ENCODE data around the gene ARHGAP6.

The ARHGAP6 gene

GRCh38 chrX:11472381-11472780 lies 193.3 kb downstream of the ARHGAP6 start:
- Histone ChIP-seq H3K36me3 (replicated peaks; ENCODE audit: insufficient read depth, low read length) (no peaks in the 10 kb centered on the region), H3F3A (ENCODE audit: insufficient read depth, low read length) (no peaks in the 10 kb centered on the region), H3K4me1 (ENCODE audit: low read length) (no peaks in the 10 kb centered on the region), H3K27ac (ENCODE audit: low read length) (no peak overlapping the region), H3K4me2 (ENCODE audit: low read depth, low read length) (no peak overlapping the region), H3K9ac (ENCODE audit: low read length) (no peak overlapping the region), H4K20me1 (ENCODE audit: insufficient read depth, low read length) (no peaks in the 10 kb centered on the region), H3K9me3 (replicated peaks; ENCODE audit: insufficient read depth, low read length) (no peaks in the 10 kb centered on the region), H3K27me3 (replicated peaks; ENCODE audit: insufficient read depth, low read length) (no peaks in the 10 kb centered on the region), H2AFZ (ENCODE audit: low read length) (no peak overlapping the region), H3K79me2 (ENCODE audit: low read length) (no peaks in the 10 kb centered on the region), H3K4me3 (ENCODE audit: low read length) (no peak overlapping the region), H3K9me2 (replicated peaks; ENCODE audit: insufficient read depth, low read length) (no peaks in the 10 kb centered on the region)
- no peak for DNase-seq
- TF ChIP-seq EZH2 (optimal IDR thresholded peaks at IDR 0.05; ENCODE audit: low read depth, low read length) (no peak), EZH2phosphoT487 (IDR thresholded peaks at IDR 0.05; ENCODE audit: low read length) (no peak), CTCF (IDR thresholded peaks at IDR 0.05; ENCODE audit: low read length) (no peak)

GRCh38 chrX:11470250-11470974 lies 195.3 kb downstream of the ARHGAP6 start:
- no peak for TF ChIP-seq EZH2 (optimal IDR thresholded peaks at IDR 0.05; ENCODE audit: low read depth, low read length)
- TF ChIP-seq EZH2phosphoT487 (IDR thresholded peaks at IDR 0.05; ENCODE audit: low read length): no peak
- TF ChIP-seq CTCF (IDR thresholded peaks at IDR 0.05; ENCODE audit: low read length): no peak
- Histone ChIP-seq H3K4me2 (ENCODE audit: low read depth, low read length) (no peak overlapping the region), H3K9ac (ENCODE audit: low read length) (no peak overlapping the region), H3K36me3 (replicated peaks; ENCODE audit: insufficient read depth, low read length) (no peaks in the 10 kb centered on the region), H3K27me3 (replicated peaks; ENCODE audit: insufficient read depth, low read length) (no peaks in the 10 kb centered on the region), H3K4me1 (ENCODE audit: low read length) (no peaks in the 10 kb centered on the region), H3F3A (ENCODE audit: insufficient read depth, low read length) (no peaks in the 10 kb centered on the region), H3K9me2 (replicated peaks; ENCODE audit: insufficient read depth, low read length) (no peaks in the 10 kb centered on the region), H3K4me3 (ENCODE audit: low read length) (no peak overlapping the region), H2AFZ (ENCODE audit: low read length) (no peak overlapping the region), H3K9me3 (replicated peaks; ENCODE audit: insufficient read depth, low read length) (no peaks in the 10 kb centered on the region), H3K79me2 (ENCODE audit: low read length) (no peaks in the 10 kb centered on the region), H4K20me1 (ENCODE audit: insufficient read depth, low read length) (no peaks in the 10 kb centered on the region), H3K27ac (ENCODE audit: low read length) (no peak overlapping the region)
- no peak for DNase-seq

- Histone ChIP-seq H3K36me3 (replicated peaks; ENCODE audit: insufficient read depth, low read length) (no peaks in the 10 kb centered on the region), H2AFZ (ENCODE audit: low read length) (no peak overlapping the region), H3K4me1 (ENCODE audit: low read length) (no peaks in the 10 kb centered on the region), H3K9me3 (replicated peaks; ENCODE audit: insufficient read depth, low read length) (no peaks in the 10 kb centered on the region), H3K79me2 (ENCODE audit: low read length) (no peaks in the 10 kb centered on the region), H3K4me3 (ENCODE audit: low read length) (no peak overlapping the region), H3F3A (ENCODE audit: insufficient read depth, low read length) (no peaks in the 10 kb centered on the region), H4K20me1 (ENCODE audit: insufficient read depth, low read length) (no peaks in the 10 kb centered on the region), H3K9ac (ENCODE audit: low read length) (no peak overlapping the region), H3K9me2 (replicated peaks; ENCODE audit: insufficient read depth, low read length) (no peaks in the 10 kb centered on the region), H3K4me2 (ENCODE audit: low read depth, low read length) (no peak overlapping the region), H3K27me3 (replicated peaks; ENCODE audit: insufficient read depth, low read length) (no peaks in the 10 kb centered on the region), H3K27ac (ENCODE audit: low read length) (no peak overlapping the region)
- TF ChIP-seq CTCF (IDR thresholded peaks at IDR 0.05; ENCODE audit: low read length) (no peak), EZH2phosphoT487 (IDR thresholded peaks at IDR 0.05; ENCODE audit: low read length) (no peak), EZH2 (optimal IDR thresholded peaks at IDR 0.05; ENCODE audit: low read depth, low read length) (no peak)
- no peak for DNase-seq
Measured at GRCh38 chrX:11465648-11466411, 199.9 kb downstream of the ARHGAP6 start.
